NCI-H460 (cell line): Measurements from ENCODE around the gene PEAK3. TPM values are rescaled to one million over a fixed set of nuclear protein-coding genes. Genes with fewer than 3 reads are reported as not detected.
A peak's percentile ranks its signal among the peaks of the same experiment; 100 is the strongest.

Source experiments
- DNase-seq: peaks from one replicate; pipeline ENCODE4 v3.0.0-alpha.2; 2016; ENCODE audit warnings: low read depth; ENCODE audit errors: extremely low read depth
- total RNA-seq: library from RNA; depleted of rRNA; stranded (reverse); fragments of >200 nt; shearing (Covaris generic); gene quantifications from 2 replicates; pipeline ENCODE4 v1.2.3, GENCODE V29; 2014

The PEAK3 gene
- total RNA-seq, 1 experiment from 2014 or later, result not detected

GRCh38 chr19:2317300-2317699 is 35.3 kb upstream of the PEAK3 start:
- DNase-seq, result no peak

- peak; percentile 38 for DNase-seq
Observed at GRCh38 chr19:2315818-2316353, 33.9 kb upstream of the PEAK3 start.

GRCh38 chr19:2315121-2315817 is 33.3 kb upstream of the PEAK3 start:
- DNase-seq, result no peak

- DNase-seq, result no peak
Observed at GRCh38 chr19:2312820-2313501, 31.0 kb upstream of the PEAK3 start.

GRCh38 chr19:2311093-2311492 is 29.1 kb upstream of the PEAK3 start:
- no peak for DNase-seq

GRCh38 chr19:2309734-2310362 is 27.9 kb upstream of the PEAK3 start:
- no peak for DNase-seq

GRCh38 chr19:2308114-2308556 is 26.2 kb upstream of the PEAK3 start, which contains the start of gene LINGO3:
LINGO3 (minus strand) TSS chr19:2308154; CDS start chr19:2291776, 16,378 bp downstream.
- DNase-seq, result no peak

- DNase-seq, result no peak
Observed at GRCh38 chr19:2307518-2308012, 25.6 kb upstream of the PEAK3 start.

GRCh38 chr19:2306971-2307370 is 25.0 kb upstream of the PEAK3 start:
- no peak for DNase-seq

GRCh38 chr19:2306281-2306806 is 24.4 kb upstream of the PEAK3 start:
- DNase-seq, result no peak

- no peak for DNase-seq
Observed at GRCh38 chr19:2305452-2306280, 23.7 kb upstream of the PEAK3 start.

GRCh38 chr19:2303211-2303798 is 21.3 kb upstream of the PEAK3 start:
- no peak for DNase-seq

GRCh38 chr19:2302319-2303210 is 20.6 kb upstream of the PEAK3 start:
- DNase-seq, result no peak

GRCh38 chr19:2300533-2300932 is 18.6 kb upstream of the PEAK3 start:
- no peak for DNase-seq

- no peak for DNase-seq
Observed at GRCh38 chr19:2296141-2296540, 14.2 kb upstream of the PEAK3 start.

- no peak for DNase-seq
Observed at GRCh38 chr19:2294687-2295335, 12.8 kb upstream of the PEAK3 start.

GRCh38 chr19:2291185-2291751 is 9.3 kb upstream of the PEAK3 start:
- no peak for DNase-seq
